GM18907 (cell line): ENCODE data around the gene RIMBP3B.
"Not testable (repeated sequence)": the region's sequence is repeated elsewhere in the genome, so short reads cannot be mapped to it uniquely, and the experiment has no call there.

Experiments
- ATAC-seq: cut with Tn5 transposase; IDR thresholded peaks from one replicate; pipeline ENCODE4 v1.9.1; 2021; ENCODE audit warnings: mild to moderate bottlenecking, moderate library complexity; ENCODE audit not compliant: unreplicated experiment

RIMBP3B gene

DNA sequence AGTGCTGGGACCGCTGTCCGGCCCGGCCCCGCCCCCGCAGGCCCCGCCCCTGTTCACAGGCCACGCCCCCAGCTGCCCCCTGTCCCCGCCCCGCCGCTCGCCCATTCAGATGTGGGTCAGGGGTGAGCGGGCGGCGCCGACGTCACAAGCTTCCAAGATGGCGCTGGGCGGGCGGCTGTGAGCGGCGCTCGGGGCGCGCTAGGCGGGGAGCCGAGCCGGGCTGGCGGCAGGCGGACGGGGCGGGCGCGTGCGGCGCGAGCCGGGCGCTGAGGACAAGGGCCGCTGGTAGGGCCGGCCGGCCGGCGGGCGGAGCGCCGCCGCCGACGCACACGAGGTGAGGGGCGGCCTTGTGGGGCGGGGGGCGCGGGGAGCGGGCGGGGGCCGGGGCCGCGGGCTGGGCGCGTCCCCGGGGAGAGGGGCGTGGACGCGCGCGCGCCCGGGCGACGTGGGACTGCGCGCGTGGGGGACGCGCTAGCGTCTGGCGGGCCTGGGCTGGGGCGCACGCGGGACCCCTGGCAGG, 33.7 kb downstream of the RIMBP3B start, which contains the start of gene HIC2:
TSS of gene HIC2 (plus strand) at position 145 of the 520 bp plus-strand sequence. CDS start 25,461 bp downstream, outside the sequence.
- peak; percentile 74 for ATAC-seq

GRCh38 chr22:21417853-21418252, 34.3 kb downstream of the RIMBP3B start:
- peak; percentile 21 for ATAC-seq

DNA sequence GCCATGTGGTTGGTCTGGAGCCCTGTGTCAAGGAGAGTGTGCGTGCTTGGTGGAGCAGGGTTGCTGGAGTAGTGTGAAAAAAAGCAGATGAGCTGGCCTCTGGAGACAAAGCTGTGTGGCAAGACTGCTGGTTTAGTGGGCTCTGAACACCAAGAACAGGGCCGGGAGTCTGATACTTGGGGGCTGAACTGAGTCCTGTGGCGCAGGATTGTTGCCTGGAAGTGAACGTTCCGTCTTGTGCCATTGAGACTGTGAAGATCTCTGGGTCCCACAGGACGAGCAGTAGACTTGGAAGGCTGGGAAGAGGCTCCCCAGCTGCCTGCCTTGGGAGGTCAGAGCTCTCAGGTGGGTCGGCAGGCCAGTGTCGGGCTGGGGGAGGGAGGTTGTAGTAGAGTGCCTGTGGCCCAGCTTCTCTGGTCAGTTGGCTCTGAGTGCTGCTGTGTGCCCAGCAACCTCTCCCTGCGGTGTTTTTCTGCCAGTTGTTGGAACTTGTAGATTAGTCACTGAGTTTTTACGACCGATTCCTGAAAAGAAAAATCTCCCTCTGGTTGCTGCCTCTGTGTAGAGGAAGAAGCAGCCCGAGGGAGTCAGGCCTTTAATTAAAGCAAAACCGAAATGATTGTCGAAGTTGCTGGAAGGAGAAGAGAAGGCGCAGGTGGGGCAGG, 35.6 kb downstream of the RIMBP3B start:
- not testable (repeated sequence) for ATAC-seq

DNA sequence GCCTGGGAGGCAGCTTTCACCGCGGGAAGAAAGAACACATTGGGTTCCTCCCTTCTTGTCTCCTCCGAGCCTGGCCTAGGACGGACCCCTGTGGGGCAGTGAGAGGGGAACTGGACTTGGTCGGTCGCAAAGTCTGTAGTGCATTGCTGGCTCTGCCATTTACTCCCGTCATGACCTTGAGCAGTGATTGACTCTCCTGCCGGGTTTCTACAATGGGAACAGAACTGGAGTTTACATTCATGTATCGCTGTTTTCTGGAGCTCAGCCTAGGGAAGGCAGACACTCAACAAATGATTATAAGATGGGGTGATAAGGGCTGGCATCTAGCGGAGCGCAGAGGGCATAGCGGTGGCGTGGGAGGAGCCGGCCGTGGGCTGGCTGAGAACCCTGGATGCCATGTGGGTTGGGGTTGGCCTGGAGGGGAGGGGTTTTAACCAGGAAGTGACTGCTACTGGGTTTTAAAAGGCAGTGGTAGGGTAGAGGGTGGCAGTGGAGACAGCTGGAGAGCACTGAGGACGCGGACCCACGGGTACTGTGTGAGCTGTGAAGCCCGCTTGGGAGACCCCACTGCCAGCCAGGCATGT, 36.7 kb downstream of the RIMBP3B start:
- not testable (repeated sequence) for ATAC-seq

DNA sequence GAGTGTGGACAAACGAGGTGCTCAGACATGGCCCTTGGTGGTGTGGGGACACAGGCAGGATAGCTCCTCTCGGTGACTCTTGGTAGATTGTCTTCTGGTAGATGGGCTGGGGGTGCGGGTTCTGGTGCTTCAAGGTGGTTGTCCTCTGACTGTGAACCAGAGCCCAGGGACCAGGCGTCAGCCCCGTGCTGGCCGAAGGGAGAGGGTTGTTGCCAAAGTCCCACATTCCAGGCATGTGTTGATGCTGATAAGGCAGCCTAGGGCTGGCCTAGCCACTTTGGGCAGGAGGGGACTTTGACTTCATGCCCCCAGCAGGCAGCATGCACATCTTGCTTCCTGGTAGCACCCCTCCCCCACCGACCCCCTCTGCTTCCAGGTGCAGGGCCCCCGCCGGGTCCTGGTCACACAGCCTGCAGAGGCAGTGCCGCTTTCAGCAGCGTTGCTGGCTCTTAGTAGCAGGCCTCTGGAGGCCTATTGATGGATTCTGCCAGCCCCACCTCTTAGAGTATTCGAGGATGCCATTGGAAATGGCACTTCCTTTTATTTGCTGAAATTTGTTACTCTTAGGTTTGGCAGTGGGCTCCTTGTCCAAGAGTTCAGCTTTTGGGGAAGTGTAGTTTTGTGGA, 40.6 kb downstream of the RIMBP3B start:
- ATAC-seq, result not testable (repeated sequence)

GRCh38 chr22:21434378-21435233, 51.1 kb downstream of the RIMBP3B start:
- not testable (repeated sequence) for ATAC-seq

GRCh38 chr22:21435998-21436810, 52.7 kb downstream of the RIMBP3B start:
- ATAC-seq, result not testable (repeated sequence)

GRCh38 chr22:21438013-21438412, 54.5 kb downstream of the RIMBP3B start:
- ATAC-seq, result not testable (repeated sequence)
